ENCODE measurements around the gene MORN5. TPM values are rescaled to one million over a fixed set of nuclear protein-coding genes. Genes with fewer than 3 reads are reported as not detected.
A peak's percentile ranks its signal among the peaks of the same experiment; 100 is the strongest.

Gene MORN5
- total RNA-seq, 6 donors from 2014 or later, result 3.5 to 33.5 (median 10.5) TPM; not detected in 1

DNA sequence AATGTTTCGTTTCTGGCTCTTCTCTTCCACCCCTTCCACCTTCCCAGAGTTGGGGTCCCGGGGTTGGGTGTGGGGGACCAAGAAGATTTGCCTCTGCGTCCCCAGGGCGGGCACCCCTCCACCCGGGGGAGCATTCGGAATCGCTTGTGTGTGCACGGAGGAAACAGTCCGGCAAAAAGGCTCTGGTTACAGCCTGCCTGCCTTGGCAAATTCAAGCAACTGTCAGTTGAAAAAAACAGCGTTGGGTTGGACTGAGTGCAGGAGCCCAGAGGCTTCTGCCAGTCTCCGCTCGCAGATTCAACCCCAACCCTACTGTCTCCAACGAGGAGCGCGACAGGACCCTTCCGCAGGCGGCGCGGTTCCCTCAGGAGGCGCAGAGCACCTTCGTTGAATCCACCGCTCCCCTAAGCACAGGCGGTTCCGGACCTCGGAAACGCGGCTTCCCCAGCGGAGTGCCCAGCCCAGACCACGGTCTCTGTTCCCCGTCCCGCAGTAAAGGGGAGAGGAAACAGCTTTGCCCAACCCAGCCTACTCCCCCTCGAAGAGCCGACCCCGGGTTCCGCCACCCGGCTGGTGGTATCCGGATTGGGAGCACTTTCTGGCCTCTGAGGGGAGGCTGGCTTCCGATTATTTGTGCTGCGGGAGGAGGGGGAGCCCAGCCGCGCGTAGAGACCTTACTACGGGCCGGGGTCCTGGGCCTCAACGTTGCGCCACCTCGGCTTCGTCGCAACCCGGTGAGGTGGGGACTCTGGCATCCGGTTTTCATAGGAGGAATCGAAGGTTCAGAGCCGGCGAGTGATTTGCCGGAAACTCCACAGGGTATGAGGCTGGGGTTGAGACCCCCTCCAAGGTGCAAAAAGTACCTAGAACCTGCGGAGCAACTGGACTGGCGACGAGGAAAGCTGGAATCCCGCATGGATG is 59.5 kb downstream of the MORN5 start:
- peak in 1 of 2 donors; percentile 68 for DNase-seq
- 27 to 62% methylated on average over 20 to 59 of the region's 59 CpGs for WGBS, 2 donors
- H3K4me3 ChIP-seq, result peak overlapping the region in 1 of 4 donors; percentile 1

GRCh38 chr9:122219856-122220672 is 60.4 kb downstream of the MORN5 start:
- H3K4me3 ChIP-seq, result peak overlapping the region in 1 of 4 donors; percentile 1
- H3K27ac ChIP-seq, result no peak overlapping the region
- H3K36me3 ChIP-seq, result no peaks in the 10 kb centered on the region
- H3K4me1 ChIP-seq, result peaks cover 11 to 24% (median 18%) of the 10 kb centered on the region in 4 donors
- TF ChIP-seq POLR2A (IDR thresholded peaks at IDR 0.05), result no peak
- TF ChIP-seq, protein P1, sequence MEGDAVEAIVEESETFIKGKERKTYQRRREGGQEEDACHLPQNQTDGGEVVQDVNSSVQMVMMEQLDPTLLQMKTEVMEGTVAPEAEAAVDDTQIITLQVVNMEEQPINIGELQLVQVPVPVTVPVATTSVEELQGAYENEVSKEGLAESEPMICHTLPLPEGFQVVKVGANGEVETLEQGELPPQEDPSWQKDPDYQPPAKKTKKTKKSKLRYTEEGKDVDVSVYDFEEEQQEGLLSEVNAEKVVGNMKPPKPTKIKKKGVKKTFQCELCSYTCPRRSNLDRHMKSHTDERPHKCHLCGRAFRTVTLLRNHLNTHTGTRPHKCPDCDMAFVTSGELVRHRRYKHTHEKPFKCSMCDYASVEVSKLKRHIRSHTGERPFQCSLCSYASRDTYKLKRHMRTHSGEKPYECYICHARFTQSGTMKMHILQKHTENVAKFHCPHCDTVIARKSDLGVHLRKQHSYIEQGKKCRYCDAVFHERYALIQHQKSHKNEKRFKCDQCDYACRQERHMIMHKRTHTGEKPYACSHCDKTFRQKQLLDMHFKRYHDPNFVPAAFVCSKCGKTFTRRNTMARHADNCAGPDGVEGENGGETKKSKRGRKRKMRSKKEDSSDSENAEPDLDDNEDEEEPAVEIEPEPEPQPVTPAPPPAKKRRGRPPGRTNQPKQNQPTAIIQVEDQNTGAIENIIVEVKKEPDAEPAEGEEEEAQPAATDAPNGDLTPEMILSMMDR (IDR thresholded peaks at IDR 0.05), result no peak
- no peak for TF ChIP-seq EP300 (IDR thresholded peaks at IDR 0.05)
- no peak for TF ChIP-seq POLR2AphosphoS5 (IDR thresholded peaks at IDR 0.05)
- peaks cover 0 to 43% (median 13%) of the 10 kb centered on the region in 4 donors for H3K27me3 ChIP-seq
- WGBS, 2 donors, result 25 to 65% methylated on average over 40 to 56 of the region's 57 CpGs
- peak in 1 of 2 donors; percentile 79 for DNase-seq
- peak in 1 of 2 donors; percentile 17 for ATAC-seq (ENCODE audit: low FRiP score in 2 of 2)
- no peaks in the 10 kb centered on the region for H3K9me3 ChIP-seq

More for the DNA sequence above, 59.5 kb downstream of the MORN5 start:
- Histone ChIP-seq H3K36me3 (no peaks in the 10 kb centered on the region), H3K4me1 (peaks cover 13 to 28% (median 20%) of the 10 kb centered on the region in 4 donors), H3K9me3 (no peaks in the 10 kb centered on the region), H3K27ac (no peak overlapping the region), H3K27me3 (peaks cover 0 to 48% (median 12%) of the 10 kb centered on the region in 4 donors)
- TF ChIP-seq, protein P1 (IDR thresholded peaks at IDR 0.05), result no peak
- TF ChIP-seq POLR2A (IDR thresholded peaks at IDR 0.05) (no peak), POLR2AphosphoS5 (IDR thresholded peaks at IDR 0.05) (no peak), EP300 (IDR thresholded peaks at IDR 0.05) (no peak)
- peak in 1 of 2 donors; percentile 9 for ATAC-seq (ENCODE audit: low FRiP score in 2 of 2)

DNA sequence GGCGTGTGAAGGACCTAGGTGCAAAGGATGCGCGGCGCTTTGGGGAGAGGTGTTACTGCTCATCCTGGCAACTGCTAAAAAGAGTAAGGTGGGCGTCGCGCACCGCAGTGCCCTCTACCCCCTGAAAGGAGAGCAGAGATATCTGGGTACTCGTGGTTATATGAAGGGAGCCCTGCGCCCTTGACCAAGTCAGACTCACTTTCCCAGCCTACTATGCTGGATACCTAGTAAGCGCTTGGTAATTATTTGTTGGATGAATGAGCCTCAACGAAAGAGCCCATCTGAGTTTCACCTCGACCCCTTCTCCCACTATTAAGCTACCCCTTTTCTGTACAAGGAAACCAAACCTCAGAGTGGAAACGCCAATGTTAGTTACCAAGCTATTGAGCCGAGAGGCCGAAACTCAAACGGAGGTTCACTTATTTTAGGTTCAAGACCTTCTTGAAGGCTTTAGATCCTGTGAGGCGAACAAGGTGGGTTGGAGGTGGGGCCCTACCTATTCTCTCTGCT is 61.0 kb downstream of the MORN5 start:
- Histone ChIP-seq H3K36me3 (no peaks in the 10 kb centered on the region), H3K4me3 (no peak overlapping the region), H3K4me1 (peaks cover 11 to 28% (median 18%) of the 10 kb centered on the region in 4 donors), H3K9me3 (no peaks in the 10 kb centered on the region), H3K27ac (no peak overlapping the region), H3K27me3 (peaks cover 0 to 47% (median 16%) of the 10 kb centered on the region in 4 donors)
- TF ChIP-seq POLR2AphosphoS5 (IDR thresholded peaks at IDR 0.05), result no peak
- TF ChIP-seq, protein P1 (IDR thresholded peaks at IDR 0.05), result no peak
- TF ChIP-seq EP300 (IDR thresholded peaks at IDR 0.05), result no peak
- TF ChIP-seq POLR2A (IDR thresholded peaks at IDR 0.05), result no peak
- DNase-seq (no peak), ATAC-seq (ENCODE audit: low FRiP score in 2 of 2) (no peak)
- WGBS, 2 donors, result 46 to 54% methylated on average over 18 of the region's 18 CpGs

DNA sequence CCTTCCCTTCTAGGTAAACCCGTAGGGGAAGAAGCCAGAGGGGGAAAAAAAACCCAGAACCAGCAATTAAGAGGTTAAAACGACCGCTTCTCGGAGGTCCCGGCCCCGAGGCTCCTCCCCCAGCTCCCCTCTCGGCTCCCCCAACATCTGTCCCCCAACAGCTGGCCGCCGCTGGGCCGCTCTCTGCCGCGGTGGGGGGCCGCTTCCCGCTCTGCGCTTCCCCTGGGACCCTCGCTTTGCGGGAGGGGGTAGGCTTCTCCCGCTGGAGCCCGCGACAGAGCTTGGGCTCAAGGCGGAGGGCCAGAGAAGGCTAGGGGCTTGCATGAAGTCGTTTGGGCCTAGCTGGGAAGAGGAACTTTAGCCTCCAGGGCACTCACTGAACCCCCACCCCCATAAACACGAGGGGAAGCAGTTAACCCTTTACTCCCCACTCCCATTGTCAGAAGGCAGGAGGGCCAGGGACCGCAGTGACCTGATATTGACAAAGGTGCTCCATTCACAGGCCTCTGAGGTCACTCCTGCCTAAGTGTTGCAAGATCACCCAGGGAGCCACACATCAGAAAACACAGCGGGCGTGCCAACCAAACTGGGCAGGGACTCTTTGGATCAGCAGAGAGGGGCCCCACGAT is 61.6 kb downstream of the MORN5 start:
- peaks cover 0 to 53% (median 16%) of the 10 kb centered on the region in 4 donors for H3K27me3 ChIP-seq
- H3K4me1 ChIP-seq, result peaks cover 14 to 34% (median 23%) of the 10 kb centered on the region in 4 donors

More for the DNA sequence above, 61.6 kb downstream of the MORN5 start:
- H3K4me3 ChIP-seq, result no peak overlapping the region
- 20 to 32% methylated on average over 18 to 27 of the region's 27 CpGs for WGBS, 2 donors
- TF ChIP-seq, protein P1 (IDR thresholded peaks at IDR 0.05), result no peak
- TF ChIP-seq POLR2AphosphoS5 (IDR thresholded peaks at IDR 0.05), result no peak
- no peak for TF ChIP-seq POLR2A (IDR thresholded peaks at IDR 0.05)
- TF ChIP-seq EP300 (IDR thresholded peaks at IDR 0.05), result no peak
- no peaks in the 10 kb centered on the region for H3K9me3 ChIP-seq
- no peak overlapping the region for H3K27ac ChIP-seq
- DNase-seq (peak in 1 of 2 donors; percentile 72), ATAC-seq (ENCODE audit: low FRiP score in 2 of 2) (no peak)
- H3K36me3 ChIP-seq, result no peaks in the 10 kb centered on the region
